HG02571 (cell line): ENCODE results near the gene ZNF506.
"Not testable (repeated sequence)": the region's sequence is repeated elsewhere in the genome, so short reads cannot be mapped to it uniquely, and the experiment has no call there.

Source experiments
- ATAC-seq: cut with Tn5 transposase; IDR thresholded peaks from one replicate; pipeline ENCODE4 v1.9.1; 2021; ENCODE audit warnings: mild to moderate bottlenecking, moderate library complexity; ENCODE audit not compliant: unreplicated experiment

ZNF506 gene

DNA sequence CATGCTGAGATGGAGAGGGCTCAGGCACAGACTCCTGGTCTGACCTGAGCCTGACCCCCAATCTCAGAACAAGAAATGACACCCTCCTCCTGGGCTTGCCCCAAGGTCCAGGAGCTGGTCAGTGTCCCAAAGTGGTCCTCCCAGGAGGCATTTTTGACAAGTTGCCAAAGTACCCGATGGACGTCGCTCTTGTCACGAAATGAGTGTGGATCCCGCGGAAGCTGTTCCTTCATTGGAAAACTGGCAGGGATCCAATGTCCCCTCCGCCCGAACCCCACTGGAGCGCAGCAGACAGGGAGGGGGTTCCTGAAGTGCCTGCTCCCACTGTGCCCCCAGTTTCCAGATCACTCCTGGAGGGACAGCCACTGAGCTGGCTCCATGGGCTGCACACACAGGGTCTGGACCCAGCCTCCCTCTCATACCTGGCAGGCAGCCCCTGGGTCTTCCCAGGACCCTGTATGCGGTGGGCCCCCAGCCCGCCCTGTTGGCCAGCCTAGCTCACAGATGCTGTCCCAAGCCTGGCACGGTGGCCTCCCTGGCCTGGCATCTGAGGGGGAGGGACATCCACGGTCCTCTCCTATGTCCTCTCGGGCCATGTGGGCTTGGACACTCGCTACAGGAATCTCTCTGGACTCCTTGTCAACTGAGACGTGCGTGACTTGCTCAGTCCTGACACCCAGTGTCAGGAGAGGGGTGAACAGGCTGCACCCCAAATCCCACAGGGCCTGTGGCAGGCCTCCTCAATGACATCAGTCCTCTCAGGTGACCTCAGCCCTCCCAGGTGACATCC lies 75.9 kb downstream of the ZNF506 start:
- ATAC-seq: no peak

DNA sequence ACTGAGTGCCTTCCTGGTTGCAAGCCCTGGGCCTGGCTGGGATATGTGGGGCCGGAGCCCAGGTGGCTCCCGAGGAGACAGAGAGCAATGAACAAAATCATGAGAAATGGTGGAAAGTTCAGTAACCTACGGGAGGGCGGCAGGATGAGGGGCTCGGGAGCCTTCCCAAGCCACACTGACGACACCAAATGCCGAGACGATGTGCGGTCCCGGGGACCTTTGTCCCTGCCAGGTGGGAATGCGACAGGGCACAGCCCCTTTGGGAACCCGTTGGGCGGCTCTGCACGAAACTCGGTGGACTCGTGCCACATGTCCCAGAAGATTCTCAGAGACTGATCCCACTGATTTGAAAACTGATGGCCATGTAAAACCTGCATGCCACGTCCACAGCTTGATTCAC lies 76.9 kb downstream of the ZNF506 start:
- no peak for ATAC-seq

DNA sequence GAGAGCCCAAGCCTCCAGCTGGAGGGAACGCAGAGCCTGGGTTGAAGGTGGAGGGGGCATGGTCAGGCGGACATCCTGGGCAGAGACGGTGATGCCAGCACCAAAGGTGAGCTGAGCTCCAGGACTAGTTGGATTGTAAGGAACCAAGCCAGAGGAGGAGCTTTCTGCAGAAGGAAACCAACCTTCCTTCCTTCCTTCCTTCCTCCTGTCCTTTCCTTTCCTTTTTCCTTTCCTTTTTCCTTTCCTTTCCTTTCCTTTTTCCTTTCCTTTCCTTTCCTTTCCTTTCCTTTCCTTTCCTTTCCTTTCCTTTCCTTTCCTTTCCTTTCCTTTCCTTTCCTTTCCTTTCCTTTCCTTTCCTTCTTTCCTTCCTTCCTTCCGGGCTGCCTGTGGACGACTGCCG lies 77.6 kb downstream of the ZNF506 start:
- ATAC-seq: not testable (repeated sequence)

DNA sequence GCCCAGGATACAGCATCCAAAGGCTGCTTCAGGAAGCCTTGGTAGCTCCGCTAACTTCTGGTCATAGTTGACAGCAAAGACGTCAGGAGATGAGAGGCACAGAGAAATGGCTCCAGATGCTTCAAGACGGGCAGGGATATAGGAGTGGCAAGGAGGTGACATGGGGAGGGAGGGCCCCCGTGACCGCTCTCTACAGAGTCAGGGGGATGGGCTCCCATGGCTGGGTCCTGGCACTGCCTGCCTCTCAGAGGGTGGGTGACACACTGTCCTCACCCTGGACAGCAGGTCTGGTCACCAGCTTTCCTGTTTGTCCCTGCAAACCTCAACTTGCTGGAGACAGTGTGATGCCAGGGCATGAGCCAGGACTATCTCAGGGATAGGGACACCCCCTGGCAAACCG lies 78.4 kb downstream of the ZNF506 start:
- ATAC-seq: no peak

DNA sequence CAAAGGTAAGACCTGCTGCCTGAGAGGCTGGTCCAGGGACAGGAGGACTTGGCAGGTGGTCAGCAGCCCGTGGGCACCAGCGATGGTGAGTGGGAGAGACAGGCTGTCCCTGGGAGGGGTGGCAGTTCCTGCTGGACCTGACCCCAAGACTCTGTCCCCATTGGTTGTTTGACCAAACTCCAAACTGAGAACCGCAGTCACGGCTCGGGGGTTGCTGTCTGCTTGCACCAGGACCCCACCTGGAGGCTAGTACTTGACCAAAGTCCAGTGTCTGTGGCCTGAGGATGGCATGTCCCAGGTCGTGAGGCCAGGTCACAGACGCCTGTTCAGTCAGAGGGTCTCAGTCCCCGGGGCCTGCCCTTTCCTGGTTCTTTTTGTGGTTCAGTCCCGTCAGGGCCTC lies 78.8 kb downstream of the ZNF506 start:
- no peak for ATAC-seq
